ENCODE measurements around the gene ZG16.

GRCh38 chr16:29824589-29825144 is 46.6 kb downstream of the ZG16 start:
- TF ChIP-seq YY1 (IDR thresholded peaks at IDR 0.05; ENCODE audit: insufficient read depth, insufficient read length) (no peak), SUZ12 (IDR thresholded peaks at IDR 0.05; ENCODE audit: extremely low read depth, insufficient read depth, insufficient read length) (no peak)

All from NT2/D1 (cell line).